WTC11 (cell line): ENCODE measurements around the gene RBP5. TPM values are rescaled to one million over a fixed set of nuclear protein-coding genes. Genes with fewer than 3 reads are reported as not detected.
A peak's percentile ranks its signal among the peaks of the same experiment; 100 is the strongest.

ENCODE experiments used
- ATAC-seq: fragments of 200-7000 bp; cut with Tn5 transposase; 2 replicates; pipeline ENCODE4 v1.10.0; 2021; ENCODE audit warnings: mild to moderate bottlenecking, moderate library complexity
- CTCF ChIA-PET: fragments of 300-600 bp; sonication (Branson Sonifier 250); formaldehyde crosslinking; loops from one replicate; lab custom pipeline; 2021; ENCODE audit warnings: antibody characterized with exemption; lab: Charles Lee
- POLR2A ChIA-PET: fragments of 350-600 bp; sonication (Branson Sonifier 250); formaldehyde crosslinking; loops from one replicate; lab custom pipeline; 2021; ENCODE audit warnings: antibody characterized with exemption; lab: Charles Lee
- DNase-seq: peaks from one replicate; pipeline ENCODE4 v3.0.0; 2021; ENCODE audit warnings: low spot score
- H3K27ac Mint-ChIP-seq: 2 replicates; pipeline ENCODE4 v1.8.0; 2021; ENCODE audit warnings: mixed read lengths
- H3K27me3 Mint-ChIP-seq: 2 replicates; pipeline ENCODE4 v1.8.0; 2021; ENCODE audit warnings: low read depth, mild to moderate bottlenecking, moderate library complexity, mixed read lengths
- H3K36me3 Mint-ChIP-seq: 2 replicates; pipeline ENCODE4 v1.8.0; 2021; ENCODE audit warnings: mixed read lengths
- H3K4me1 Mint-ChIP-seq: 2 replicates; pipeline ENCODE4 v1.8.0; 2022; ENCODE audit warnings: mixed read lengths
- H3K4me3 Mint-ChIP-seq: 2 replicates; pipeline ENCODE4 v1.8.0; 2021; ENCODE audit warnings: mild to moderate bottlenecking, moderate library complexity, mixed read lengths
- H3K9me3 Mint-ChIP-seq: 2 replicates; pipeline ENCODE4 v1.8.0; 2021; ENCODE audit warnings: mixed read lengths
- ATF3 ChIP-seq: sonication (generic); formaldehyde crosslinking; conservative IDR thresholded peaks from 2 replicates; pipeline ENCODE4 v1.8.1; 2022; ENCODE audit warnings: mild to moderate bottlenecking, missing genetic modification reagents
- ERG ChIP-seq: fragments of 250-450 bp; sonication (Bioruptor Pico); IDR thresholded peaks from 2 replicates; pipeline ENCODE4 v1.8.0; 2021; ENCODE audit warnings: mild to moderate bottlenecking
- FOXJ3 ChIP-seq: sonication (generic); formaldehyde crosslinking; IDR thresholded peaks from 2 replicates; pipeline ENCODE4 v1.9.0; 2021; ENCODE audit warnings: missing genetic modification reagents, mild to moderate bottlenecking, borderline replicate concordance
- FOXP1 ChIP-seq: sonication (generic); formaldehyde crosslinking; IDR thresholded peaks from 2 replicates; pipeline ENCODE4 v1.8.0; 2022; ENCODE audit warnings: missing genetic modification reagents, mild to moderate bottlenecking, moderate library complexity, borderline replicate concordance
- GTF2I ChIP-seq: fragments of 250-450 bp; sonication (Bioruptor Pico); conservative IDR thresholded peaks from 2 replicates; pipeline ENCODE4 v1.4.0; 2021; ENCODE audit warnings: mild to moderate bottlenecking
- HMGA2 ChIP-seq: fragments of 250-450 bp; sonication (Bioruptor Pico); IDR thresholded peaks from 2 replicates; pipeline ENCODE4 v1.4.0; 2021; ENCODE audit warnings: mild to moderate bottlenecking, moderate library complexity
- MXD4 ChIP-seq: fragments of 250-450 bp; sonication (Bioruptor Pico); IDR thresholded peaks from 2 replicates; pipeline ENCODE4 v1.8.0; 2021; ENCODE audit warnings: mild to moderate bottlenecking, moderate library complexity, borderline replicate concordance
- NR2C2 ChIP-seq: sonication (generic); formaldehyde crosslinking; IDR thresholded peaks from 2 replicates; pipeline ENCODE4 v1.8.0; 2022; ENCODE audit warnings: mild to moderate bottlenecking, missing genetic modification reagents
- RELA ChIP-seq: sonication (generic); formaldehyde crosslinking; IDR thresholded peaks from 2 replicates; pipeline ENCODE4 v1.8.1; 2022; ENCODE audit warnings: missing genetic modification reagents, mild to moderate bottlenecking, borderline replicate concordance
- SMAD3 ChIP-seq: sonication (generic); formaldehyde crosslinking; IDR thresholded peaks from 2 replicates; pipeline ENCODE4 v1.8.0; 2022; ENCODE audit warnings: missing genetic modification reagents, mild to moderate bottlenecking, borderline replicate concordance
- TEAD1 ChIP-seq: sonication (generic); formaldehyde crosslinking; IDR thresholded peaks from 2 replicates; pipeline ENCODE4 v1.8.0; 2022; ENCODE audit warnings: mild to moderate bottlenecking, missing genetic modification reagents
- ZNF263 ChIP-seq: sonication (generic); formaldehyde crosslinking; IDR thresholded peaks from 2 replicates; pipeline ENCODE4 v1.8.1; 2022; ENCODE audit warnings: low read depth, mild to moderate bottlenecking, moderate library complexity, missing genetic modification reagents
- ZNF532 ChIP-seq: fragments of 250-450 bp; sonication (Bioruptor Pico); IDR thresholded peaks from 2 replicates; pipeline ENCODE4 v1.9.0; 2021; ENCODE audit warnings: mild to moderate bottlenecking, borderline replicate concordance
- total RNA-seq: library from RNA; stranded (reverse); gene quantifications from 3 replicates; pipeline ENCODE4 v1.2.3, GENCODE V29; 2021
- TF ChIP-seq, protein P1 (sequence below): sonication (generic); formaldehyde crosslinking; IDR thresholded peaks from 2 replicates; pipeline ENCODE4 v1.8.1; 2022; ENCODE audit warnings: mild to moderate bottlenecking, missing genetic modification reagents, moderate library complexity, borderline replicate concordance
- TF ChIP-seq, protein P2 (sequence below): sonication (generic); formaldehyde crosslinking; IDR thresholded peaks from 2 replicates; pipeline ENCODE4 v1.8.1; 2022; ENCODE audit warnings: mild to moderate bottlenecking, moderate library complexity, missing genetic modification reagents
- TF ChIP-seq, protein P3 (sequence below): fragments of 200-600 bp; IDR thresholded peaks from 2 replicates; pipeline ENCODE4 v1.8.0; 2022; ENCODE audit warnings: antibody characterized with exemption

Gene RBP5
- total RNA-seq, 1 experiment from 2014 or later, result 4.1 TPM

DNA sequence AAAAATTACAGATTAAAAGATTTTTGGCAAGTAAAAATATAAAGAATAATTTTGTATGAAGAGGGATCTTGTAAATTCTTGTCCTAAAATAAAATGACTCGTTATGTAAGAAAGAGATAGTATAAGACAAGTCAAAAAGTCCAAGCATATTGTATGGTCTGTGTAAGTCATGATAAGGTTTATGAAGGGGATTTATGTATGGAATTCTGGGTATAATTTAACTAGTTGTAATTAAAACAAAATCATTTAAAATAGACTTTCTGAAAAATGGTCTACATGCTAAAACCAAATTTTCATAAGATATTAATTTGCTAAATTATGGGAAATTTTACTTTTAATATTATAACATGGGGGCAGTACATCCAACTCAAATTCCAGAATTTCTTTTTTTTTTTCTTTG, 43.2 kb upstream of the RBP5 start (continued):
- TF ChIP-seq RELA (CRISPR knock-in tag) (no peak), NR2C2 (CRISPR knock-in tag) (no peak), MXD4 (CRISPR knock-in tag) (no peak)

- H3K9me3 Mint-ChIP-seq, result peaks cover 92% of the 10 kb centered on the region
- DNase-seq, result no peak
- POLR2A ChIA-PET, result no interaction called here
- ATAC-seq, result no peak
- CTCF ChIA-PET, result no interaction called here
- H3K4me3 Mint-ChIP-seq, result no peak overlapping the region
- H3K4me1 Mint-ChIP-seq, result no peaks in the 10 kb centered on the region
- no peak overlapping the region for H3K27ac Mint-ChIP-seq
- TF ChIP-seq ZNF532 (CRISPR knock-in tag), result no peak
- no peak for TF ChIP-seq GTF2I (CRISPR knock-in tag)
- TF ChIP-seq TEAD1, result no peak
- TF ChIP-seq ERG (CRISPR knock-in tag), result no peak
- no peak for TF ChIP-seq FOXP1 (CRISPR knock-in tag)
- no peak for TF ChIP-seq FOXJ3
- no peak for TF ChIP-seq SMAD3
- TF ChIP-seq, protein P1, sequence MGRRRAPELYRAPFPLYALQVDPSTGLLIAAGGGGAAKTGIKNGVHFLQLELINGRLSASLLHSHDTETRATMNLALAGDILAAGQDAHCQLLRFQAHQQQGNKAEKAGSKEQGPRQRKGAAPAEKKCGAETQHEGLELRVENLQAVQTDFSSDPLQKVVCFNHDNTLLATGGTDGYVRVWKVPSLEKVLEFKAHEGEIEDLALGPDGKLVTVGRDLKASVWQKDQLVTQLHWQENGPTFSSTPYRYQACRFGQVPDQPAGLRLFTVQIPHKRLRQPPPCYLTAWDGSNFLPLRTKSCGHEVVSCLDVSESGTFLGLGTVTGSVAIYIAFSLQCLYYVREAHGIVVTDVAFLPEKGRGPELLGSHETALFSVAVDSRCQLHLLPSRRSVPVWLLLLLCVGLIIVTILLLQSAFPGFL (CRISPR knock-in tag), result no peak
- no peak for TF ChIP-seq HMGA2 (CRISPR knock-in tag)
- TF ChIP-seq, protein P2, sequence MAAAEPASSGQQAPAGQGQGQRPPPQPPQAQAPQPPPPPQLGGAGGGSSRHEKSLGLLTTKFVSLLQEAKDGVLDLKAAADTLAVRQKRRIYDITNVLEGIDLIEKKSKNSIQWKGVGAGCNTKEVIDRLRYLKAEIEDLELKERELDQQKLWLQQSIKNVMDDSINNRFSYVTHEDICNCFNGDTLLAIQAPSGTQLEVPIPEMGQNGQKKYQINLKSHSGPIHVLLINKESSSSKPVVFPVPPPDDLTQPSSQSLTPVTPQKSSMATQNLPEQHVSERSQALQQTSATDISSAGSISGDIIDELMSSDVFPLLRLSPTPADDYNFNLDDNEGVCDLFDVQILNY (CRISPR knock-in tag), result no peak
- no peak for TF ChIP-seq ATF3 (CRISPR knock-in tag)
- H3K27me3 Mint-ChIP-seq, result peaks cover 37% of the 10 kb centered on the region
- H3K36me3 Mint-ChIP-seq, result peaks cover 65% of the 10 kb centered on the region
These were observed 41.3 kb upstream of the RBP5 start for GRCh38 chr12:7169951-7170350.

DNA sequence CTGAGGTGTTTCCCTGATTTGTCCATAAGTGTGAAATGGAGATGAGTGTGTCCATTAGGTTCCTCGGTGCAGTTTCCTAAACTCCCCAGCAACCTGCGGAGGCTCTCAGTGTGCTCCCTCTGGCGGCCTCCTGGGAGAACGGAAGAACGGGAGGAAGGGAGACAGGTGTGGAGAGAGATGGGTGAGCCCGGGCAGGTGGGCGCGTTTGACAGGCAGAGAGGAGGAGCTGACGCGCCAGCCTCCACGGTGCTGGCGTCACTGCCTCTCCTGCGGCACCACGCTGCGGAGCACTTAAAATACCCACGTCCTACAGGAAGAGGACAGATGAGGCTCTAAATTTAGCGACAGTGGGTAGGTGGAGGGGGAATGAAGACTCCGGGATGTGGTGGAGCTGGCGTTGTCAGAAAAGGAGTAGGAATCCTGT, 34.0 kb upstream of the RBP5 start:
- no peak for TF ChIP-seq ZNF263 (CRISPR knock-in tag)
- TF ChIP-seq, protein P3, sequence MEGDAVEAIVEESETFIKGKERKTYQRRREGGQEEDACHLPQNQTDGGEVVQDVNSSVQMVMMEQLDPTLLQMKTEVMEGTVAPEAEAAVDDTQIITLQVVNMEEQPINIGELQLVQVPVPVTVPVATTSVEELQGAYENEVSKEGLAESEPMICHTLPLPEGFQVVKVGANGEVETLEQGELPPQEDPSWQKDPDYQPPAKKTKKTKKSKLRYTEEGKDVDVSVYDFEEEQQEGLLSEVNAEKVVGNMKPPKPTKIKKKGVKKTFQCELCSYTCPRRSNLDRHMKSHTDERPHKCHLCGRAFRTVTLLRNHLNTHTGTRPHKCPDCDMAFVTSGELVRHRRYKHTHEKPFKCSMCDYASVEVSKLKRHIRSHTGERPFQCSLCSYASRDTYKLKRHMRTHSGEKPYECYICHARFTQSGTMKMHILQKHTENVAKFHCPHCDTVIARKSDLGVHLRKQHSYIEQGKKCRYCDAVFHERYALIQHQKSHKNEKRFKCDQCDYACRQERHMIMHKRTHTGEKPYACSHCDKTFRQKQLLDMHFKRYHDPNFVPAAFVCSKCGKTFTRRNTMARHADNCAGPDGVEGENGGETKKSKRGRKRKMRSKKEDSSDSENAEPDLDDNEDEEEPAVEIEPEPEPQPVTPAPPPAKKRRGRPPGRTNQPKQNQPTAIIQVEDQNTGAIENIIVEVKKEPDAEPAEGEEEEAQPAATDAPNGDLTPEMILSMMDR, result peak; percentile 23; the same call in 1 of the 2 replicates
- Mint-ChIP-seq H3K4me1 (peaks cover 4% of the 10 kb centered on the region; the same call in 1 of the 2 replicates), H3K36me3 (peaks cover 20% of the 10 kb centered on the region), H3K27ac (no peak overlapping the region), H3K27me3 (peaks cover 48% of the 10 kb centered on the region), H3K4me3 (peak overlapping the region; percentile 44), H3K9me3 (peaks cover 38% of the 10 kb centered on the region)
- peak; percentile 73 for DNase-seq
- ChIA-PET CTCF (interaction anchor here (0.6 to 2.7 kb wide), 25 partner anchors 8 to 475 kb away, joined by 3 to 17 read pairs (median 5); partner anchors contain the start of genes C1RL, C1S, CLSTN3 and LPCAT3), POLR2A (no interaction called here)
- ATAC-seq, result peak; percentile 97
